PFSK-1 (cell line): ENCODE measurements around the gene NT5C2.

Experiments
- FOXP2 ChIP-seq: optimal IDR thresholded peaks from 2 replicates; pipeline ENCODE3; 2011; ENCODE audit warnings: borderline replicate concordance, control low read depth, inconsistent platforms; ENCODE audit not compliant: insufficient read depth; ENCODE audit errors: extremely low read length, extremely low read depth
- POLR2AphosphoS5 ChIP-seq: IDR thresholded peaks from 2 replicates; pipeline ENCODE4 v1.6.1; 2012; ENCODE audit warnings: low read depth, mild to moderate bottlenecking, control low read depth, low read length, moderate library complexity
- REST ChIP-seq, 2 experiments: IDR thresholded peaks; 2 replicates each; pipeline versions ENCODE4 v1.6.1 to v1.8.0; 2011 to 2012; ENCODE audit warnings: low read depth in 2 of 2, low read length in 2 of 2, control low read depth in 1 of 2, inconsistent platforms in 1 of 2, mild to moderate bottlenecking in 1 of 2, moderate library complexity in 1 of 2; ENCODE audit not compliant: insufficient read depth in 1 of 2
- SIN3A ChIP-seq: IDR thresholded peaks from 2 replicates; pipeline ENCODE4 v1.6.1; 2012; ENCODE audit warnings: mild to moderate bottlenecking, low read length, moderate library complexity, borderline replicate concordance; ENCODE audit not compliant: insufficient read depth
- TAF1 ChIP-seq: IDR thresholded peaks from 2 replicates; pipeline ENCODE4 v1.6.1; 2012; ENCODE audit warnings: low read length, control low read depth, borderline replicate concordance; ENCODE audit not compliant: insufficient read depth

Gene NT5C2

GRCh38 chr10:103154521-103155299 lies 38.4 kb downstream of the NT5C2 start:
- TF ChIP-seq TAF1 (no peak), POLR2AphosphoS5 (no peak), SIN3A (no peak), FOXP2 (no peak), REST (IDR thresholded peaks at IDR 0.05; ENCODE audit: insufficient read depth in 1 of 2, low read depth in 2 of 2, low read length in 2 of 2) (no peak)

GRCh38 chr10:103153302-103154197 lies 39.5 kb downstream of the NT5C2 start:
- TF ChIP-seq REST (IDR thresholded peaks at IDR 0.05; ENCODE audit: insufficient read depth in 1 of 2, low read depth in 2 of 2, low read length in 2 of 2) (no peak), FOXP2 (no peak), SIN3A (no peak), POLR2AphosphoS5 (no peak), TAF1 (no peak)

- TF ChIP-seq FOXP2 = no peak
- no peak for TF ChIP-seq TAF1
- TF ChIP-seq POLR2AphosphoS5 = no peak
- no peak for TF ChIP-seq REST (IDR thresholded peaks at IDR 0.05; ENCODE audit: insufficient read depth in 1 of 2, low read depth in 2 of 2, low read length in 2 of 2)
Observed at GRCh38 chr10:103149991-103150622, 43.0 kb downstream of the NT5C2 start.

GRCh38 chr10:103147645-103148044 lies 45.4 kb downstream of the NT5C2 start:
- no peak for TF ChIP-seq SIN3A
- no peak for TF ChIP-seq FOXP2
- TF ChIP-seq REST (IDR thresholded peaks at IDR 0.05; ENCODE audit: insufficient read depth in 1 of 2, low read depth in 2 of 2, low read length in 2 of 2) = no peak
- TF ChIP-seq POLR2AphosphoS5 = no peak
- TF ChIP-seq TAF1 = no peak
